Pancreas (tissue), 10 donors: ENCODE results near the gene LHPP. TPM values are rescaled to one million over a fixed set of nuclear protein-coding genes. Genes with fewer than 3 reads are reported as not detected.

Experiments used
- ATAC-seq, 4 donors: fragments of 200-7000 bp; cut with Tn5 transposase; one replicate each; pipeline versions ENCODE4 v1.8.0 to v1.9.1; 2020; ENCODE audit warnings: mild to moderate bottlenecking in 4 of 4, moderate library complexity in 4 of 4
- DNase-seq, 6 donors: peaks; one replicate each; pipeline ENCODE4 v3.0.0-alpha.2; 2020
- FAIRE-seq: peaks from 2 replicates; lab custom pipeline; 2012; peaks lifted over from hg19 to GRCh38; lab: Jason Lieb, UNC
- H3K27ac ChIP-seq, 4 donors: fragments of 200-600 bp; sonication (generic); 1 replicate in 3 of 4; 2 replicates in 1 of 4; pipeline versions ENCODE4 v1.5.0 to v1.8.0; 2020
- H3K27me3 ChIP-seq, 4 donors: fragments of 200-600 bp; one replicate each; pipeline ENCODE4 v1.8.0; 2021
- H3K36me3 ChIP-seq, 3 donors: fragments of 200-600 bp; sonication (generic) in 1 of 3; one replicate each; pipeline versions ENCODE4 v1.5.0 to v1.8.0; 2020 to 2021
- H3K4me1 ChIP-seq, 3 donors: fragments of 200-600 bp; one replicate each; pipeline ENCODE4 v1.8.0; 2021
- H3K4me3 ChIP-seq, 4 donors: fragments of 200-600 bp; sonication (generic) in 2 of 4; one replicate each; pipeline versions ENCODE4 v1.5.0 to v1.8.0; 2020 to 2021
- H3K9me3 ChIP-seq, 4 donors: fragments of 200-600 bp; one replicate each; pipeline ENCODE4 v1.8.0; 2021
- WGBS, 2 donors: extraction: QIAGEN DNeasy Blood & Tissue Kit; methylation state at CpG; one replicate each; pipeline ENCODE4 v1.1.7; 2013; 5-methylcytosine and 5-hydroxymethylcytosine counted together
- intact Hi-C, 3 donors: fragments of 100-400 bp; cut with DNase I; formaldehyde crosslinking; loops; one replicate each; pipeline versions ENCODE4 v1.11.1 to v1.14.2; 2022
- polyA plus RNA-seq, 2 donors: library from polyadenylated mRNA; stranded (reverse); fragments of 200-250 nt; gene quantifications; one replicate each; pipeline ENCODE4 v1.2.3, GENCODE V29; 2013
- total RNA-seq, 6 donors: library from RNA; stranded (reverse); fragmentation: NEBNext Ultra II Directional in 4 of 6; extraction: Animal tissue kit (Norgen Biotek cat#: 25700) in 4 of 6; gene quantifications; one replicate each; pipeline versions ENCODE4 v1.2.1 to v1.2.4, GENCODE V29; 2021 to 2023
- TF ChIP-seq, protein P1 (sequence below), 4 donors: fragments of 200-600 bp; sonication (generic) in 3 of 4; IDR thresholded peaks; one replicate each; pipeline versions ENCODE4 v1.5.0 to v1.8.0; 2021; ENCODE audit warnings: antibody characterized with exemption in 4 of 4
- donor health status: healthy with polysubstance abuse.
- donor health status: DM: no; HTN: no; CAD: no; lungs with moderate emphysema.
- donor health status: DM: no; HTN: no; CAD: no.
- donor health status: control.
- donor health status: control.
- donor health status: Bipolar disorder and iron deficiency.
- donor health status: DM: yes; HTN: yes; CAD: no.
- donor health status: DM: no; HTN: no; CAD: no.
- donor health status: DM: no; HTN: no; CAD: no.
- donor health status: DM: yes; HTN: yes; CAD: no.

LHPP gene
- total and polyA plus RNA-seq, 8 donors, result 5.3 to 10.8 (median 7.8) TPM

DNA sequence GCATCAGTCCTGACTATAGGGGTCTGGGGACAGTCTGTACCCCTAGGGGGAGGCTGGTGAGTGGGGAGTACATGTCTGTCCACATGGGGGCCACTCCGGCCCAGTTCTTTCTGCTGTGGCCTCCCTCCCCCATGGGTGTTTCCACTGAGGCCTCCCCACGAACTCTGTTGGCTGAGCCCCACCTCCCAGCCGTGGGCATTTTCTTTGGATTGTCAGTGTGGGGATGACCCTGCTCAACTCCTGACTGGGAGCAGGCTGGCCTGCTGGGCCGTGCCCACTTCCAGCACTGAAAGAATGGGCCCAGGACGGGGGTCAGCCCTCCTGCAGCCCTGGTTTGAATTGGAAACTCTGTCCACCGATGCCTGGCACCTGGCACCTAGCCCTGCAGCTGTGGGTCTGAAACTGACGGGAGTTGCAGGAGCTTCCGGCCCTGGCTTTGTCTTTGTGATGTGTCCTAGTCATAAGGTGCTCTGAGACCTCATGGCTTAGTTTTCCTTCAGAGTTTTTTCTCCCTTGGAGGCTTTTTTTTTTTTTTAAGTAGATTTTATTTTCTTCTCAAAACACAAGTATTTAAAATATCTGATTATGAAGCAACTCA is 46.5 kb downstream of the LHPP start:
- TF ChIP-seq, protein P1, sequence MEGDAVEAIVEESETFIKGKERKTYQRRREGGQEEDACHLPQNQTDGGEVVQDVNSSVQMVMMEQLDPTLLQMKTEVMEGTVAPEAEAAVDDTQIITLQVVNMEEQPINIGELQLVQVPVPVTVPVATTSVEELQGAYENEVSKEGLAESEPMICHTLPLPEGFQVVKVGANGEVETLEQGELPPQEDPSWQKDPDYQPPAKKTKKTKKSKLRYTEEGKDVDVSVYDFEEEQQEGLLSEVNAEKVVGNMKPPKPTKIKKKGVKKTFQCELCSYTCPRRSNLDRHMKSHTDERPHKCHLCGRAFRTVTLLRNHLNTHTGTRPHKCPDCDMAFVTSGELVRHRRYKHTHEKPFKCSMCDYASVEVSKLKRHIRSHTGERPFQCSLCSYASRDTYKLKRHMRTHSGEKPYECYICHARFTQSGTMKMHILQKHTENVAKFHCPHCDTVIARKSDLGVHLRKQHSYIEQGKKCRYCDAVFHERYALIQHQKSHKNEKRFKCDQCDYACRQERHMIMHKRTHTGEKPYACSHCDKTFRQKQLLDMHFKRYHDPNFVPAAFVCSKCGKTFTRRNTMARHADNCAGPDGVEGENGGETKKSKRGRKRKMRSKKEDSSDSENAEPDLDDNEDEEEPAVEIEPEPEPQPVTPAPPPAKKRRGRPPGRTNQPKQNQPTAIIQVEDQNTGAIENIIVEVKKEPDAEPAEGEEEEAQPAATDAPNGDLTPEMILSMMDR (IDR thresholded peaks at IDR 0.05), result no peak
- WGBS, 2 donors, result 85 to 94% methylated on average over 8 of the region's 8 CpGs
- ATAC-seq (no peak), FAIRE-seq (no peak), DNase-seq (no peak)
- intact Hi-C loops, result no loop called here
- H3K27me3 ChIP-seq, result no peaks in the 10 kb centered on the region
- no peaks in the 10 kb centered on the region for H3K36me3 ChIP-seq
- H3K4me1 ChIP-seq, result no peaks in the 10 kb centered on the region
- H3K9me3 ChIP-seq, result no peaks in the 10 kb centered on the region
- H3K27ac ChIP-seq, result no peak overlapping the region
- no peak overlapping the region for H3K4me3 ChIP-seq

DNA sequence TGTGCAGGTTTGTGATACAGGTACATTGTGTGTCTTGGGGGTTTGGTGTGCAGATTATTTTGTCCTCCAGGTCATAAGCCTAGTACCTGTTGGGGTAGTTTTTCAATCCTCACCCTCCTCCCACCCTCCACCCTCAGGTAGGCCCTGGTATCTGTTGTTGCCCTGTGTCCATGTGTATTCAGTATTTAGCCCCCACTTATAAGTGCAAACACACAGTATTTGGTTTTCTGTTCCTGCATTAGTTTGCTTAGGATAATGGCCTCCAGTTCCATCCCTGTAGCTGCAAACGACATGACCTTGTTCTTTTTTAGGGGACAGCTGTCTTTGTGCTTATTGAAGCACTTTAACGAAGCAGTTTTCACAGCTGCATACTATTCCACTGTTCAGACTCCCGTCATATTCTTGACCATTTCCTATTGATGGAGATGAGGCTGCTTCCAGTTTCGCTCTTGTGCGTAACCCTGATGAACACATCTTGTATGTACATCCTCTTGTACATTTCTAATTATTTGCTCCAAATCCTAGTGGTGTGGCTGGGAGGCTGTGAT is 47.4 kb downstream of the LHPP start:
- 80 to 91% methylated on average over 5 of the region's 5 CpGs for WGBS, 2 donors
- intact Hi-C loops, result no loop called here
- no peaks in the 10 kb centered on the region for H3K36me3 ChIP-seq

DNA sequence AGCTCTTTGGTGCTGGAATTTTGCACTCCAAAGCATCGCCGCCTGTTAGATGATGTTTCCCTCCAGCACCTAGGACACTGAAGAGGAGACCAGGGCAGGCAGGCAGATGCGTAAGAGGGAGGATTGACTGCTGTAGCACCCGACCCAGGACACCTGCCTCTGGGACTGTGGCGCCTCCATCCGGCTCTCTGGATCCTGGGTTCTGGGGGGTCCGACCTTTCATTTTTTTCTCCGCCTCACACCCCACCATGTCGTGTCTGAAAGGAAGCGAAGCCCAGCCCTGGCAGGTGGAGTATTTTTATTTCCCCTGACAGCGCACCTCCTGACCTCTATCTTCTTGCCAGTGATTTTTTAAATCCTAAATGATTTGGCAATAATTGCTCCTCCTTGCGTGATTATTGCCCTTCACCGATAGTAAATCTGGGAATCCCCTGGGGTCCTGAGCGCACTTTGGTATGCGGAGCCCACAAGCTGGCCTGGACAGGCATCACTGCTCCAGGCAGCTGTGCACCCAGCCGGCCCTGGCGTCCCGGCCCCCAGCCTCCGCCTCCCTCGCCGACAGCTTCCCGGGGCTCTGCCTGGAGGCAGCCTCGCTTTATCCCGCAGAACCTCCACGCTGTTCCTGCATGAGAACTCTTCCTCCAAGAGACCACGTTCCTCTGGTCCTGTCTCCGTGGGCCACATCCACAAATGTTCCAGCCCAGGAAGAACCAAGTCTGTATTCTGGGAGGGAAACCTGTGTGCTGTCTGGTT is 48.4 kb downstream of the LHPP start:
- no peak for FAIRE-seq
- no peak for DNase-seq
- TF ChIP-seq, protein P1 (IDR thresholded peaks at IDR 0.05), result no peak
- no peaks in the 10 kb centered on the region for H3K4me1 ChIP-seq
- no peaks in the 10 kb centered on the region for H3K27me3 ChIP-seq
- no peaks in the 10 kb centered on the region for H3K9me3 ChIP-seq
- ATAC-seq, result no peak
- H3K27ac ChIP-seq, result no peak overlapping the region
- 93% methylated on average over 27 of the region's 27 CpGs for WGBS, 2 donors
- intact Hi-C loops, result no loop called here
- H3K4me3 ChIP-seq, result no peak overlapping the region
- H3K36me3 ChIP-seq, result no peaks in the 10 kb centered on the region

More for the DNA sequence above, 47.4 kb downstream of the LHPP start:
- H3K4me1 ChIP-seq, result no peaks in the 10 kb centered on the region
- DNase-seq (no peak), ATAC-seq (no peak), FAIRE-seq (no peak)
- no peak overlapping the region for H3K4me3 ChIP-seq
- no peaks in the 10 kb centered on the region for H3K27me3 ChIP-seq
- no peak overlapping the region for H3K27ac ChIP-seq
- TF ChIP-seq, protein P1 (IDR thresholded peaks at IDR 0.05), result no peak
- no peaks in the 10 kb centered on the region for H3K9me3 ChIP-seq

DNA sequence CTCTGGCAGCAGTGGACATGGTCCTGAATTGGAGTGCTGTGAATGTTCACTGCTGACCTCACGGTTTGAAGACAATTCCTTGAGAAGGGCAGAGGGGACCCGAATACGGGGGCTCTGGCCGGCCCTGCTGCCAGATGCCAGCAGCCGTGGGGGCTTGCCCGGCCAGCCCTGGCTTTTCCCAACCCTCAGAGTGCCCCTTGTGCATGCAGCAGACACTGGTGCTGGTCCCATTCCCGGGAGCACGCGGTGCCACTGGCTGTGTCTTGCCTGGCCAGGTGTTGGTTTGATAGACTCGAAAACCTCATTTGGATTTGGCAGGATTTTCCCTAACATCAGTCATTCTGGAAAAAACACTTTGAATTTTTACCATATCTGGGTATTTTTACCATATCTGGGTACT is 49.1 kb downstream of the LHPP start:
- Histone ChIP-seq H3K4me3 (no peak overlapping the region), H3K9me3 (no peaks in the 10 kb centered on the region), H3K27ac (no peak overlapping the region), H3K27me3 (no peaks in the 10 kb centered on the region), H3K4me1 (no peaks in the 10 kb centered on the region), H3K36me3 (no peaks in the 10 kb centered on the region)
- FAIRE-seq (no peak), DNase-seq (no peak), ATAC-seq (no peak)
- intact Hi-C loops, result no loop called here
- 90 to 92% methylated on average over 10 of the region's 10 CpGs for WGBS, 2 donors
- TF ChIP-seq, protein P1 (IDR thresholded peaks at IDR 0.05), result no peak
